A549 (cell line): Measurements from ENCODE around the gene PCDH11X. TPM values are rescaled to one million over a fixed set of nuclear protein-coding genes. Genes with fewer than 3 reads are reported as not detected.
"Not testable (repeated sequence)": the region's sequence is repeated elsewhere in the genome, so short reads cannot be mapped to it uniquely, and the experiment has no call there.

Source experiments
- ATAC-seq, 2 experiments: fragments of 200-7000 bp in 1 of 2; fragments of >200 bp in 1 of 2; cut with Nextera tagmentation in 1 of 2; cut with Tn5 transposase in 1 of 2; 3 replicates each; pipeline versions ENCODE4 v1.8.0 to v1.9.1; 2018 to 2020; ENCODE audit warnings: mild to moderate bottlenecking in 1 of 2, moderate library complexity in 1 of 2
- CTCF ChIA-PET: fragments of 300-600 bp; sonication (Branson Sonifier 250); formaldehyde crosslinking; extraction: SDS; loops from one replicate; lab custom pipeline; 2021; ENCODE audit warnings: antibody characterized with exemption, inconsistent platforms; lab: Yijun Ruan, JAX
- POLR2A ChIA-PET: fragments of 350-600 bp; formaldehyde crosslinking; extraction: SDS; loops from one replicate; lab custom pipeline; 2021; ENCODE audit warnings: antibody characterized with exemption, inconsistent platforms; lab: Yijun Ruan, JAX
- DNase-seq, 2 experiments: peaks; one replicate each; pipeline versions ENCODE4 v3.0.0 to v3.0.0-alpha.2; 2011 to 2016; ENCODE audit warnings: low read depth in 1 of 2, low spot score in 1 of 2
- FAIRE-seq: peaks from 2 replicates; lab custom pipeline; 2011; peaks lifted over from hg19 to GRCh38; lab: Jason Lieb, UNC
- H3K27ac ChIP-seq, 2 experiments: fragments of >200 bp; sonication (Bioruptor Twin); formaldehyde crosslinking; 3 replicates each; pipeline ENCODE4 v1.5.1; 2016 to 2017
- H3K4me1 ChIP-seq: fragments of >200 bp; sonication (Bioruptor Twin); formaldehyde crosslinking; 3 replicates; pipeline ENCODE4 v1.6.1; 2016
- H3K4me2 ChIP-seq: fragments of >200 bp; sonication (Bioruptor Twin); formaldehyde crosslinking; 3 replicates; pipeline ENCODE4 v1.6.1; 2016
- H3K4me3 ChIP-seq: fragments of >200 bp; sonication (Bioruptor Twin); formaldehyde crosslinking; 3 replicates; pipeline ENCODE4 v1.5.1; 2016
- H3K9me3 ChIP-seq: fragments of >200 bp; sonication (Bioruptor Twin); formaldehyde crosslinking; 3 replicates; pipeline ENCODE4 v1.6.1; 2016
- WGBS: methylation state at CpG from one replicate; pipeline ENCODE4 v1.1.6; 2017; ENCODE audit errors: missing lambda C conversion rate; 5-methylcytosine and 5-hydroxymethylcytosine counted together
- polyA plus RNA-seq, 4 experiments: library from polyadenylated mRNA; depleted of rRNA in 3 of 4; stranded (reverse); fragments of >200 nt; fragmentation: RNase III in 1 of 4; extraction: RNeasy Plus Mini Kit Qiagen cat#74134 plus additional on column Dnase treatment in 1 of 4; gene quantifications; 2 replicates in 3 of 4; 3 replicates in 1 of 4; pipeline ENCODE4 v1.2.3, GENCODE V29; 2011 to 2017
- small RNA-seq, 6 experiments: library from RNA; depleted of rRNA; stranded (forward); fragments of <200 nt; gene quantifications; one replicate each; pipeline ENCODE3, GENCODE V24; 2012

PCDH11X gene
- polyA plus RNA-seq, 2 of the 4 experiments (the other 2 are of a cell fraction) = 0.01 TPM; not detected in 1

DNA sequence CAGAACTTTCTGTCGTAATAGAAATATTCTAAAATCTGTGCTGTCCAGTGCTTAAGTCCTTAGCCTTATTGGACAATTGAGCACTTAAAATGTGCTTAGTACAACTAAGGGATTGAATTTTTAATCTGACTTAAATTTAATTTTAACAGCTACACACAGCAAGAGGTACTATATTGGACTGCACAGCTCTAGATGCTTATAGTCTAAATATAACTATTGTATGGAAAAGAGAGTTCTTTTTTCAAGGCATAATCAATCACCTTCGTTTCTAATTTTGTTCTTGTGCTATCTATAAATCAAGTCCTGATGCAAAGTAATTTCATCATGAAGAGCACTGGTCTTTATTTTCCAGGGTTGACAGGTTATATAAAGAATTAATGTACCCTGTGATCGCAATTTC lies 38.4 kb downstream of the PCDH11X start:
- H3K9me3 ChIP-seq, H3K27ac ChIP-seq, CTCF ChIA-PET, H3K4me2 ChIP-seq, H3K4me3 ChIP-seq, ATAC-seq, DNase-seq, POLR2A ChIA-PET, H3K4me1 ChIP-seq, FAIRE-seq: not testable (repeated sequence)
- 8% methylated on average over 3 of the region's 3 CpGs for WGBS

DNA sequence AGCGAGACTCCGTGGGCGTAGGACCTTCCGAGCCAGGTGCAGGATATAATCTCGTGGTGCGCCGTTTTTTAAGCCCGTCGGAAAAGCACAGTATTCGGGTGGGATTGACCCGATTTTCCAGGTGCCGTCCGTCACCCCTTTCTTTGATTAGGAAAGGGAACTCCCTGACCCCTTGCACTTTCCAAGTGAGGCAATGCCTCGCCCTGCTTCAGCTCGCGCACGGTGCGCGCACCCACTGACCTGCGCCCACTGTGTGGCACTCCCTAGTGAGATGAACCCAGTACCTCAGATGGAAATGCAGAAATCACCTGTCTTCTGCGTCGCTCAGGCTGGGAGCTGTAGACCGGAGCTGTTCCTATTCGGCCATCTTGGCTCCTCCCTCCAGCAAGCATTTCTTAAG lies 46.1 kb downstream of the PCDH11X start:
- H3K9me3 ChIP-seq, POLR2A ChIA-PET, H3K4me2 ChIP-seq, CTCF ChIA-PET, H3K27ac ChIP-seq, FAIRE-seq, DNase-seq, H3K4me3 ChIP-seq, ATAC-seq, H3K4me1 ChIP-seq: not testable (repeated sequence)
- WGBS = 17% methylated on average over 2 of the region's 24 CpGs

Small RNA genes lying within 50 kb of the gene (small RNA-seq; reads per million reads assigned to genes)
- gene RNU2-26P = 0 to 0.69 (median 0) reads per million in 6 experiments
